CD4-positive, alpha-beta T cell treated with Interleukin-6 at 100 ng/mL for 8 hours (primary cell): ENCODE data around the gene ACTN4.
"Not testable (repeated sequence)": the region's sequence is repeated elsewhere in the genome, so short reads cannot be mapped to it uniquely, and the experiment has no call there.

ENCODE experiments used
- DNase-seq: peaks from one replicate; pipeline ENCODE4 v3.0.0-alpha.2; 2020; ENCODE audit warnings: mixed read lengths, low spot score

Gene ACTN4

DNA sequence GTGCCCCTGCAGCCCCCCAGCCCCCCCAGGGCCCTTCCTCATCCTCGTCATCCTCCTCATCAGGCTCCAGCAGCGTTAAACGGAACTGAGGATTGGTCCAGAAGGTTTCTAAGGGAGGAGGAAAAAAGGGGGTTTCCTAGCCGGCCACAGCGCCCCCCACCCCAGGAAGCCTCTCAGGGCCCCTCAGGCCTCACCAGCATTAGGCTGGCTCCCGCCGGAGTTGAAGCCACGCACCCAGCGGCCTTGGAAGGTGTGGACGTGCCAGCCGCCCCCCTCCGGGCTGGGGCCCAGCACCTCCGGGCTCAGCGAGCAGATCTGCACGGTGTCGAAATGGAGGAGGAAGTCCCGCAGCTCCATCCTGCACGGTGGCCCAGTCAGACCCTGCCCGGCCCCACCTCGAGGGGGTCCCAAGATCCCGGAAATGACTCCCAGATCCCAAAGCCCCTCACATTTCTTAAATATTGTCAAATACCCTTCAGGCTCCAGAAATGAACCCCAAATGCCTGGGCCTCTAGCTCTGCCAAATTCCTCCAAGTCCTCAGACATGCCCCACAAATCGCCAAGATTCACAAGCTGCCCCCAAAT is 89.9 kb downstream of the ACTN4 start:
- DNase-seq, result no peak

DNA sequence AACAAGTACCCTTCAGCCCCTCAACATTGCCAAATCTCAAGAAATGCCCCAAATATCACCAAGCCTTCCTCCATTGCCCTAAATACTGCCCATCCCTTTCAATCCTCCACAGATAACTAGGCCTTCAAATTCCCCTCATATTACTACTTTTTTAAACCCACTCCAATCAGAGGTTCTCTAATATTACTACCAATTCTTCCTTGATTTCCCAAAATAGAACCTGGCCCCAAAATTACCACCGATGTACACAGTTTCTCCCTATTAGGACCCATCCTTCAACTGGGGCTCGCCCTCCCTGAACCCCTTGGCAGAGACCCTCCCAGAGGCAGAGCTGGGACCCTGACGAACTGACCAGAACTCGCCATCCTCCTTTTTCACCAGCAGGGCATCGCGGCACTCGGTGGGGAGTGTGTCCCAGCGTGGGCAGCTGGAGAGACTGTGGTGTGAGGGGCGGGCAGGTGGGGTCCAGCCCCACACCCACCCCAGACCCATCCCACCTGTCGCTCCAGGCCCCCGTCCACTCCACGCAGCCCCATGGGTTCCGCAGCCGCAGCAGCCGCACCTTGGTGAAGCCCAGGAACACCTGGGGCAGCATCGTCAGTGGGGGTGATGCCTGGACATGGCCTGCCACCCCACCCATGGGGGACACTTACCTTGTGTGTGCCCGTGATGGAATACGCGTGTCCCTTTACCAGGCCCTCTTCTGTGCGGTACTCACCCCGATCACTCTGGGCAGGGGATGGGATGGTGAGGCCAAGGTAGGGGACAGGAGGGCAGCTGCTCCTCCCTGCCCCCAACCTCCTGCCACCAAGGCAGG is 90.7 kb downstream of the ACTN4 start:
- DNase-seq, result no peak

DNA sequence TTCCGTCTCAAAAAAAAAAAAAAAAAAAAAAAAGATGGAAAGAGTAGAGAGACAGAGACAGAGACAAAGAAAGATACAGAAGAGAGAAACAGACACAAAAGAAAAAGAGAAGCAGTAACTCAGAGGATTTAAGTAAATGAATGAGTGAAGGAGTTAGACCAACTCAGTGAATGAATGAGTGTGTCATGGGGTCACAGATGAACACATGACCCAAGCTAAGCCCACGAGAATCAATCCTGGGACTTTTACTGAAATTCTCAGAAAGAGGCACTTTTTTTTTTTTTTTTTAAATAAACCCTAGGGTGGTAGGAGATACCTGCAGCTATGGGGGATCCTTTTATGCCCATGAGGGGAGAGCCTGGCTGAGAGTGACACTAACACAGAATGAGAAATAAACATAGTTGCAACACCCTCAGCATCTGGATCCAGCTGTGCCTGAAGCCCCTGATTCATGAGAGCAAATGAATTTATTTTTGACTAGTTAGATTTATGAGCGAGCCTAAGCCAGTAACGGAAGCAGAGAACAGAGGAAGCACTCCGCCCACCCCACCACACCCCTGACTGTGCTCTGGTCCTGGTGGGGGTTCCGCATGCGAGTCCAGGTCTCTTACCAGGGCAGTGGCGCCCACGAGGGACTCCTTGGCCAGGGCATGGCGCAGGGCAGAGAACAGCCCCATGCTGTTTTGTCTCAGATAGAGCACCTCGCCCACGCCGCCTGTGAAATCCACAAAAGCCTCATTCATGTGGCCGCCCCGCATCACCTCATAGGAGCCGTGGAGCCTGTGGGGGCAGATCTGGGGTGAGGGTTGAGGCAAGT is 92.2 kb downstream of the ACTN4 start:
- no peak for DNase-seq

DNA sequence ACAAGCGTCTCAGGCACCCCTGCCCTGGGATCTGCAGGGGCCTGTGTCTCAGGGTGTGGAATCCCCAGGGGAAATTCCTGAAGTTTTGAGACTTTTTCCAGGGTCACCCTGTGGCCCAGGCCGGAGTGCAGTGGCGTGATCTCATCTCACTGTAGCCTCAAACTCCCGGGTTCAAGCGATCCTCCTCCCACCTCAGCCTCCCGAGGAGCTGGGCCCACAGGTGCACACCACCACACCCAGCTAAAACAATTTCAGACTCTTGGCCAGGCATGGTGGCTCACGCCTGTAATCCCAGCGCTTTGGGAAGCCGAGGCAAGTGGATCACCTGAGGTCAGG is 92.8 kb downstream of the ACTN4 start:
- no peak for DNase-seq

DNA sequence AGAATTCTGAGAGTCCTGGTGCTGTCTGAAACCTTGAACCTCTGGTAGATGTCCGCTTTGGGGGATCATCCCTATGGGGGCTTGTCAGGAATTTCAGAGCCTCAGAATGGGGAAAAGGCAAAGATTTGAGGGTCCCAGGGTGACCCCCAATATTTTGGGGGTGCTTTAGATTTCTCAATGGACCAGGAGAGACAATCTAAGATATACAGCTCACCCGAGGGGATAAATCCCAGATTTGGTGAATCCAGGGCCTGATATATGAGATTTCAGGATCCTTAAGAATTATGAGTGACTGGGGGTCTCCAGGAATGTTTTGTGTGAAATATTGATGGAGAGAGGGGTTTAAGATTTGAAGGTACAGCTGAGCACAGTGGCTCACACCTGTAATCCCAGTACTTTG is 93.5 kb downstream of the ACTN4 start:
- DNase-seq, result no peak

DNA sequence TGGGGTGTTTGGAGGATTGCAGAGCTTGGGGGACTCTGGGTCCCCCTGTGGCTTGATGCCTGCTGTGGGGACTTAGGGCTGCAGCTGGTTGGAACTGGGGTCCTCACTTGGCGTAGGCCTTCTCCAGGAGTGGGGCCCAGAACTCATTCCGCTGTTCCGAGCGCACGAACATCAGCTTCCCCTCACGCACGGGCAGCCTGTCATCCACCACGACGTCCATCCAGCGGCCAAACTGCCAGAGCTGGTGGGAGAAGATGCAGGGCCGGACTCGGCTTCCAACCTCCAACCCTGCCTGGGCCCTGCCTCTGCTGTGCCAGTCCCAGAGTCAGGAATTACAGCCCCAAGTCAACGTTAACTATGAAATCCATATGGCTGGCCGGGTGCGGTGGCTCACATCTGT is 94.2 kb downstream of the ACTN4 start:
- DNase-seq, result no peak

DNA sequence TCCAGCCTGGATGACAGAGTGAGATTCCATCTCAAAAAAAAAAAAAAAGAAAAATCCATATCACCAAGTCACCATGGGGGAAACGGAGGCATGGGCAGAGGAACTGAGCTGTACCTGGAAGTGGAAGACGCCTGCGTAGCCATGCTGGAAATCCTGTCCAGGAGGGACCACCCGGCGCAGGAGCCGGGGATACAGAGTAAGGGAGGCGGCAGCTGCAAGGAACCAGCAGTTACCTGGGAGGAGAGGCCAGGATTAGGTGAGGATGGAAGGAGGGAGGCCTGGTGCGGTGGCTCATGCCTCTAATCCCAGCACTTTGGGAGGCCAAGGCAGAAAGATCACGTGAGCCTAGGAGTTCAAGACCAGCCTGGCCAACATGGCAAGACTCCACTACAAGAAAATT is 94.8 kb downstream of the ACTN4 start:
- DNase-seq, result no peak

DNA sequence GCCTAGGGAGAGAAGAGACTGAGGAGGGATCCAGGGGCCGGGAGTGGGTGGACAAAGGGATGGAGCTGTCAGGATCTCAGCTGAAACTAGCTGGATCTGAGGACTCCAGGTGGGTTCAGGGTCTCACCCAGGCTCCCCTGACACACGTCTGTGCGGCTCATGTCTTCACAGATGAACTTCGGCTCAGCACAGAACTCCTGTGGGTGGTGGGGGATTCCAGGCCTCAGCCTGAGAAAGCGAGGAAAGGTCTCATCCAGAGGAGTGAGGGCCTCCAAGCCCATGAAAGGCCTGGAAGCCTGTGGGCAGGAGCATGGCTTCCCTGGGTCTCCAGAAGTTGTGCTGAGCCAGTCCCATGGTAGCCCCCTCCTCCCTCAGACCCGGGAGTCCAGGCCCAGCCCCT is 95.5 kb downstream of the ACTN4 start:
- no peak for DNase-seq

DNA sequence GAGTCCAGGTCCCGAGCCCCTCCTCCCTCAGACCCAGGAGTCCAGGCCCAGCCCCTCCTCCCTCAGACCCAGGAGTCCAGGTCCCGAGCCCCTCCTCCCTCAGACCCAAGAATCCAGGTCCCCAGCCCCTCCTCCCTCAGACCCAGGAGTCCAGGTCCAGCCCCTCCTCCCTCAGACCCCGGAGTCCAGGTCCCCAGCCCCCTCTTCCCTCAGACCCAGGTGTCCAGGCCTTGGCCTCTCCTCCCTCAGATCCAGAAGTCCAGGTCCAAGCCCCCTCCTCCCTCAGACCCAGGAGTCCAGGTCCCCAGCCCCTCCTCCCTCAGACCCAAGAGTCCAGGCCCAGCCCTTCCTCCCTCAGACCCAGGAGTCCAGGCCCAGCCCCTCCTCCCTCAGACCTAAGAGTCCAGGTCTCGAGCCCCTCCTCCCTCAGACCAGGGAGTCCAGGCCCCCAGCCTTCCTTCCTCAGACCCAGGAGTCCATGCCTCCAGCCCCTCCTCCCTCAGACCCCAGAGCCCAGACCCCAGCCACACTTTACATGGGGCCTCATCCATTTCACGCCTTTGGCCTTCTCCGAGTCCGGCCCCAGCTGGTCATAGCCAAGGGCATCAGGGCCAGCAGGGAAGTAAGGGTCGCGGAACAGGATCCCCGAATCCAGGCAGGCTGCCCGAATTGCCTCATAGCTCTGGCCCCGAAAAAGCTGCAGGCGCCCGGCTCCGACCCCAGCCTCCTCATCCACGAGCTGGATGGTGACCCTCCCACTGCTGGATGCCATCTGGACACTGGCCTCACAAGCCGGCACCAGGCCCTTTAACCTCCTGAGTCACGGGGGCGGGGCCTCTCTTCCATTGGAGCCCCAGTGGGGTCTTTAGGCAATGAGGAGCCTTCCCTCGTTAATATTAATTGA is 96.2 kb downstream of the ACTN4 start:
- DNase-seq, result no peak

DNA sequence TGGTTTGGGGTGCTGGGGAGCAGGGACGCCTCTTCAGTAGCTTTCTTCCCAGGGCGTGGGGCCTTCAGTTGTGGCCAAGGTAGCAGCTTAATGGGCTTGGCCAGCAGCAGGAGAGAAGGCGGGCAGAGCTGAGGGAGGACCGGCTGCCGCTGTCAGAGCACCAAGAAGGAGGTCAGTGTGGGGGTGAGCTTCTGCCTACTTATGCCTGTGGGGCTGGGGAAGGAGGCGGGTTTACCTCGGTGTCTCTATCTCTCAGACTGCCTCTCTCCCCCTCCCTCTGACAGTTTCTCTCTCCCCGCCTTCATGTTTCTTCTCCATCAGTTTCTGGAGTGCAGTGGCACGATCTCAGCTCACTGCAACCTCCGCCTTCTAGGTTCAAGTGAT is 96.8 kb downstream of the ACTN4 start, which contains the start of gene CAPN12:
Gene CAPN12 (minus strand): TSS at position 177 of the 384 bp plus-strand sequence. CDS start 309 bp downstream, outside the sequence.
- no peak for DNase-seq

DNA sequence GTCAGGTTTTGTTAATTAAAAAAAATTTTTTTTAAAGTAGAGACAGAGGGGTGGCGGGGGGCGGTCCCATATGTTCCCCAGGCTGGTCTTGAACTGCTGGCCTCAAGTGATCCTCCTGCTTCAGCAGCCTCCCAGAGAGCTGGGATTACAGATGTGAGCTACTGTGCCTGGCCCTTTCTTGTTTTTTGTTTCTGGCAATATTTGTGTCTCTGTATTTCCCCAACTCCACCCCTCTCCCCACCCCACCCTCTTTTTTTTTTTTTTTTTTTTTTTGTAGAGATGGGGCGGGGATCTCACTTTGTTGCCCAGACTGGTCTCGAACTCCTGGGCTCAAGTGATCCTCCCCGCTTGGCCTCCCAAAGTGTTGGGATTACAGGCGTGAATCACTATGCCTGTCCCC is 97.4 kb downstream of the ACTN4 start:
- no peak for DNase-seq

DNA sequence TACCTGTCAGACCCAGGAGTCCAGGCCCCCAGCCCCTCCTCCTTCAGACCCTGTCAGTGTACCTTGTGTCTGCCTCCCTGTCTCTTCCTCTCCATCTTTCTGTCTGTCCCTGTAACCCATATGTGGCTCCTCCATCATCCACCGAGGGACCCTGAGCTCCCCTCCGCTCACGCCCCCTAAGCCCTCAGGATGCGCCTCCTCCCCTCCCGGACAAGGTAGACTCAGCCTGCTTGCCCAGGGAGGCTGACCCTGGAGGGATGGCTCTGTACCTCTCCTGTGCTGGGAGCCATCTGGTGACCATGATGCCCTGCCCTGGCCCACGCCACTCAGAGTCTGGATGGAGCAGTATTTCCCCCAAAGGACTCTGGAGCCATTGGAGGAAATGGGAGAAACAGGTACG is 97.9 kb downstream of the ACTN4 start:
- DNase-seq, result no peak

DNA sequence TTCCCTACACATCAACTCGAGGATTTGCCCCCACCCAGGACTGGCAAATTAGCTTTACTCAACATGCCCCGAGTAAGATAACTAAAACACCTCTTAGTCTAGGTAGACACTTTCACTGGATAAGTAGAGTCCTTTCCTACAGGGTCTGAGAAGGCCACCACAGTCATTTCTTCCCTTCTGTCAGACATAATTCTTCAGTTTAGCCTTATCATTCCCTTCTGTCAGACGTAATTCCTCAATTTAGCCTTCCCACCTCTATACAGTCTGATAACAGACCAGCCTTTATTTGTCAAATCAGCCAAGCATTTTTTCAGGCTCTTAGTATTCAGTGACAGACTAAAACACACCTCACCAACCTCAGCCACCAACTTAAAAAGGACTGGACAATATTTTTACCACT is 106.3 kb downstream of the ACTN4 start:
- DNase-seq, result not testable (repeated sequence)

DNA sequence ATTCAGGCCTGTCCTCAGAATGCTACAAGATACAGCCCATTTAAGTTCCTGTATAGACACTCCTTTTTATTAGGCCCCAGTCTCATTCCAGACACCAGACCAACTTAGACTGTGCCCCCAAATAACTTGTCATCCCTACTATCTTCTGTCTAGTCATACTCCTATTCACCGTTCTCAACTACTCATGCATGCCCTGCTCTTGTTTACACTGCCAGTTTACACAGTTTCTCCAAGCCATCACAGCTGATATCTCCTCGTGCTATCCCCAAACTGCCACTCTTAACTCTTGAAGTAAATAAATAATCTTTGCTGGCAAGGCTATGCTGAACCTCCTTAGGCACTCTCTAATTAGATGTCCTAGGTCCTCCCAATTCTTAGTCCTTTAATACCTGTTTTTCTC is 106.7 kb downstream of the ACTN4 start:
- DNase-seq, result not testable (repeated sequence)

DNA sequence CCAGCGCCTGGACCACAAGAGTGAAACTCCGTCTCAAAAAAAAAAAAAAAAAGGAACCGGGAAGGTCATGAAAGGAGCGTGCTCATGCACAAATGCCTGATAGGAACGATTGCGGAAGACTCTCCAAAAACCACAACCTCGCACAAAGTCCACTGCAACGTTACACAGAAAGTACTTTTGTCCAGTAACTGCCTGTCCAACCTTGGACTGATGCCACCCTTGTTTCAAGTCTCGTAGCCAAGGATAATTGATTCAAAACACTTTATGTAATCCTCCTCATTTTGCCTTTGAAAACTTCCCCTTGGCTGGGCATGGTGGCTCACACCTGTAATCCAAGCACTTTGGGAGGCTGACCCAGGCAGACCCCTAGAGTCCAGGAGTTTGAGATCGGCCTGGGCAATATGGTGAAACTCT is 112.1 kb downstream of the ACTN4 start:
- no peak for DNase-seq

DNA sequence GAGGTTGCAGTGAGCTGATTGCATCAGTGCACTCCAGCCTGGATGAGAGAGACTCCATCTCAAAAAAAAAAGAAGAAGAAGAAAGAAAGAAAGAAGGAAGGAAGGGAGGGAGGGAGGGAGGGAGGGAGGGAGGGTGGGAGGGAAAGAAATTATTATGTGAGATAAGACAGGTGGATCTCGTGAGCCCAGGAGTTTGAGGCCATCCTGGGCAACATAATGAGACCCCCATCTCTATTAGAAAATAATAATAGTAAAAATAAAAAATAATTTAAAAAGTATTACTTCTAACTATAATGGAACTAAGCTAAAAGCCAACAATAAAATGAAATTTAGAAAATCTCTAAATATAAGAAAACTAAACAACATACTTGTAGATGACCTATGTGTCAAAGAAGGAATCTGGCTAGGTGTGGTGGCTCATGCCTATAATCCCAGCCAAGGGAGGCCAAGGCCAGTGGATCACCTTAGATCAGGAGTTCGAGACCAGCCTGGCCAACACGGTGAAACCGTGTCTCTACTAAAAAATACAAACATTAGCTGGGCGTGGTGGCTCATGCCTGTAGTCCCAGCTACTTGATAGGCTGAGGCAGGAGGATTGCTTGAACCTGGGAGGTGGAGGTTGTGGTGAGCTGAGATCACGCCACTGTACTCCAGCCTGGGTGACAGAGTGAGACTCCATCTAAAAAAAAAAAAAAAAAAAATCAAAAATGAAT is 113.5 kb downstream of the ACTN4 start:
- DNase-seq, result not testable (repeated sequence)

DNA sequence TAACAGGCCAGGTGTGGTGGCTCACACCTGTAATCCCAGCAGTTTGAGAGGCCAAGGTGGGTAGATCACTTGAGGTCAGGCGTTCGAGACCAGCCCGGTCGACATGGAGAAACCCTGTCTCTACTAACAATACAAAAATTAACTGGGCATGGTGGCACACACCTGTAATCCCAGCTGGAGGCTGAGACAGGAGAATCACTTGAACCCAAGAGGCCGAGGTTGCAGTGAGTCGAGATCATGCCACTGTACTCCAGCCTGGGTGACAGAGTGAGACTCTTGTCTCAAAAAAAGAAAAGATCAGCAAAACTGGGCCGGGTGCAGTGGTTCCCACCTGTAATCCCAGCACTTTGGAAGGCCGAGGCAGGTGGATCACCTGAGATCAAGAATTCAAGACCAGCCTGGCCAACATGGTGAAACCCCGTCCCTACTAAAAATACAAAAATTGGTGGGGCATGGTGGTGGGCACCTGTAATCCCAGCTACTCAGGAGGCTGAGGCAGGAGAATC is 114.5 kb downstream of the ACTN4 start:
- not testable (repeated sequence) for DNase-seq

DNA sequence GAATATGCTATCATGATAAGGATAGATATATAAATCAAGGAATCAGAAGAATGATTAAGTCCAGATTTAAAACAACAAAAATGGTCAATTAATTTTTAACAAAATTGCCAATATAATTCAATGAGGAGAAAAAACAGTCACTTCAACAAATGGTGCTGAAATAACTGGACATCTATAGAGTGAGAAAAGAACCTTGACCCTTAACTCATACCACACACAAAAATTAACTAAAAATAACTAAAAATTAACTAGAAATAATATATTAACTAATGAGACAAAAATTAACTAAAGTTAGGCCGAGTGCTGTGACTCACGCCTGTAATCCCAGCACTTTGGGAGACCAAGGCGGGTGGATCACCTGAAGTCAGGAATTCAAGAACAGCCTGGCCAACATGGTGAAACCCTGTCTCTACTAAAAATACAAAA is 116.4 kb downstream of the ACTN4 start:
- DNase-seq, result no peak

DNA sequence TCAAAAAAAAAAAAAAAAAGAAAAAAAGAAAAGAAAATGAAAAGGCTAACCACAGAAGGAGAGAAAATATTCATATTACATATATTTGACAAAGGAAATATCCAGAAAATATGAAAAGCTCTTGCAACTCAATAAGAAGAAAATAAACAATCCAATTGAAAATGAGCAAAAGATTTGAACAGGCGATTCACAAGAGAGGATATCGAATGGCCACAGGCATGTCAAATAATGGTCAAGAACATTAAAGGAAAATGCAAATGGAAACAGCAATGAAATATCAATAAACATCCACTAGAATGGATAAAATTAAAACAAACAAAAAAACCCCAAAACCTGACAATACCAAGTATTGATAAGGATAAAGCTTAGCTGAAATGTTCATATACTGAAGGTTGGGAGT is 117.8 kb downstream of the ACTN4 start:
- no peak for DNase-seq

DNA sequence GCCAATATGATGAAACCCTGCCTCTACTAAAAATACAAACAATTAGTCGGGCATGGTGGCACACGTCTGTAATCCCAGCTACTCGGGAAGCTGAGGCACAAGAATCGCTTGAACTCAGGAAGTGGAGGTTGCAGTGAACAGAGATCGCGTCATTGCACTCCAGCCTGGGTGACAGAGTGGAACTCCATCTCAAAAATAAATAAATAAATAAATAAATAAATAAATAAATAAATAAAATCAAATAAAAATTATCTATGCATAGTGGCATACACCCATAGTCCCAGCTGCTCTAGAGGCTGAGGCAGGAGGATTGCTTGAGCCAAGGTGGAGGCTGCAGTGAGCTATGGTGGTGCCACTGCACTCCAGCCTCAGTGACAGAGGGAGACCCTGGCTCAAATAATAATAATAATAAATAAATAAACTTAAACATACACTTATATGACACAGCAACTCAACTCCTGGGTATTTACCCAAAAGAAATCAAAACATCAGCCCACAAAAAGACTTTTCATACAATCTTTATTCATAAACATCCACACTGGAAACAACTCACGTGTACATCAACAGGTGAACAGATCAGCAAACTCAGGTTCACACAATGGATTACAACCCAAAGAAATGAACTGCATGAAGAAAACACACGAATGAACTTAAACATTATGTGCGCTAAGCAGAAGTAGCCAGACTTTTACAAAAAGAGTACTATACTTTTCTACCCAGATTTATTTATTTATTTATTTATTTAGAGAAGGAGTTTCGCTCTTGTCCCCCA is 119.0 kb downstream of the ACTN4 start:
- no peak for DNase-seq
